Left ventricle myocardium inferior (tissue), 1 donor: ENCODE results near the gene CAV2. TPM values are rescaled to one million over a fixed set of nuclear protein-coding genes. Genes with fewer than 3 reads are reported as not detected.
A peak's percentile ranks its signal among the peaks of the same experiment; 100 is the strongest.

Experiments
- DNase-seq: peaks from one replicate; pipeline ENCODE4 v3.0.0-alpha.2; 2020
- H3K27ac ChIP-seq: fragments of 200-600 bp; replicated peaks from 2 replicates; pipeline ENCODE4 v1.8.0; 2021
- H3K27me3 ChIP-seq: fragments of 200-600 bp; 2 replicates; pipeline ENCODE4 v1.8.0; 2021; ENCODE audit warnings: low read depth
- H3K36me3 ChIP-seq: fragments of 200-600 bp; 2 replicates; pipeline ENCODE4 v1.8.0; 2021
- H3K4me1 ChIP-seq: fragments of 200-600 bp; 2 replicates; pipeline ENCODE4 v1.8.0; 2021
- H3K4me3 ChIP-seq: fragments of 200-600 bp; 2 replicates; pipeline ENCODE4 v1.8.0; 2021; ENCODE audit warnings: mild to moderate bottlenecking, moderate library complexity
- H3K9me3 ChIP-seq: fragments of 200-600 bp; replicated peaks from 2 replicates; pipeline ENCODE4 v1.8.0; 2021
- CTCF ChIP-seq: fragments of 200-600 bp; IDR thresholded peaks from 2 replicates; pipeline ENCODE4 v1.8.0; 2021; ENCODE audit warnings: antibody characterized with exemption, mild to moderate bottlenecking, borderline replicate concordance
- intact Hi-C: fragments of 100-400 bp; cut with micrococcal nuclease; formaldehyde crosslinking; loops from one replicate; pipeline ENCODE4 v1.11.0; 2022
- total RNA-seq: library from RNA; stranded (reverse); fragmentation: NEBNext Ultra II Directional; extraction: Animal tissue kit (Norgen Biotek cat#: 25700); gene quantifications from one replicate; pipeline ENCODE4 v1.2.1, GENCODE V29; 2021
- donor health status: DM: no; HTN: yes; CAD: no; lungs with severe emphysema.

CAV2 gene
- total RNA-seq, 1 donor from 2014 or later = 196 TPM

- peaks cover 95% of the 10 kb centered on the region for H3K4me1 ChIP-seq
- DNase-seq = no peak
- peak overlapping the region; percentile 98 for H3K27ac ChIP-seq
- intact Hi-C loops = loop anchor here (10.0 kb wide), 2 partner anchors 174 to 264 kb away; no protein-coding TSS in a partner anchor
- H3K4me3 ChIP-seq = peak overlapping the region; percentile 83
- no peaks in the 10 kb centered on the region for H3K27me3 ChIP-seq
- no peaks in the 10 kb centered on the region for H3K9me3 ChIP-seq
- TF ChIP-seq CTCF = no peak
- peaks cover 62% of the 10 kb centered on the region for H3K36me3 ChIP-seq
Observed at GRCh38 chr7:116529250-116529649, 29.7 kb downstream of the CAV2 start.

GRCh38 chr7:116530107-116530820 lies 30.7 kb downstream of the CAV2 start:
- Histone ChIP-seq H3K27ac (peak overlapping the region; percentile 98), H3K27me3 (no peaks in the 10 kb centered on the region), H3K4me1 (peaks cover 97% of the 10 kb centered on the region), H3K36me3 (peaks cover 70% of the 10 kb centered on the region), H3K9me3 (no peaks in the 10 kb centered on the region), H3K4me3 (peak overlapping the region; percentile 83)
- DNase-seq = no peak
- intact Hi-C loops = loop anchor here (5.0 kb wide), 1 partner anchor 57 kb away; no protein-coding TSS in a partner anchor
- TF ChIP-seq CTCF = no peak

- intact Hi-C loops = loop anchor here (5.0 kb wide), 1 partner anchor 55 kb away; no protein-coding TSS in a partner anchor
- H3K4me1 ChIP-seq = peaks cover 97% of the 10 kb centered on the region
- peak overlapping the region; percentile 20 for H3K27ac ChIP-seq
- no peaks in the 10 kb centered on the region for H3K27me3 ChIP-seq
- peaks cover 79% of the 10 kb centered on the region for H3K36me3 ChIP-seq
- no peak for TF ChIP-seq CTCF
- H3K9me3 ChIP-seq = no peaks in the 10 kb centered on the region
- no peak for DNase-seq
- peak overlapping the region; percentile 83 for H3K4me3 ChIP-seq
Observed at GRCh38 chr7:116532102-116532688, 32.7 kb downstream of the CAV2 start.

GRCh38 chr7:116534790-116535189 lies 35.3 kb downstream of the CAV2 start:
- intact Hi-C loops = loop anchor here (5.0 kb wide), 1 partner anchor 53 kb away; no protein-coding TSS in a partner anchor
- Histone ChIP-seq H3K27me3 (no peaks in the 10 kb centered on the region), H3K27ac (peak overlapping the region; percentile 64), H3K4me1 (peaks cover 97% of the 10 kb centered on the region), H3K36me3 (peaks cover 80% of the 10 kb centered on the region), H3K9me3 (no peaks in the 10 kb centered on the region), H3K4me3 (peak overlapping the region; percentile 26)
- no peak for DNase-seq
- TF ChIP-seq CTCF = no peak

- DNase-seq = no peak
- peaks cover 97% of the 10 kb centered on the region for H3K4me1 ChIP-seq
- TF ChIP-seq CTCF = no peak
- H3K27me3 ChIP-seq = no peaks in the 10 kb centered on the region
- H3K27ac ChIP-seq = peak overlapping the region; percentile 64
- peak overlapping the region; percentile 26 for H3K4me3 ChIP-seq
- intact Hi-C loops = no loop called here
- no peaks in the 10 kb centered on the region for H3K9me3 ChIP-seq
- peaks cover 74% of the 10 kb centered on the region for H3K36me3 ChIP-seq
Observed at GRCh38 chr7:116535416-116535815, 35.9 kb downstream of the CAV2 start.
